Fibroblast of the conjunctiva (primary cell): ENCODE measurements around the gene TPP1.

ENCODE experiments used
- DNase-seq: peaks from one replicate; pipeline ENCODE4 v3.0.0-alpha.2; 2010; ENCODE audit warnings: low read depth

TPP1 gene

GRCh38 chr11:6619004-6619745 is at the start of gene TPP1:
Gene TPP1 (minus strand): TSS chr11:6619422. CDS start chr11:6619400, 22 bp downstream.
- peak; percentile 90 for DNase-seq

GRCh38 chr11:6667733-6668374 is 48.6 kb upstream of the TPP1 start:
- DNase-seq, result no peak

- DNase-seq, result no peak
These were observed 47.3 kb upstream of the TPP1 start for GRCh38 chr11:6666302-6667183.

- DNase-seq, result no peak
These were observed 45.3 kb upstream of the TPP1 start for GRCh38 chr11:6664551-6664950.

GRCh38 chr11:6663794-6664469 is 44.7 kb upstream of the TPP1 start:
- DNase-seq, result no peak

GRCh38 chr11:6660712-6661111 is 41.5 kb upstream of the TPP1 start:
- no peak for DNase-seq

- DNase-seq, result no peak
These were observed 39.4 kb upstream of the TPP1 start for GRCh38 chr11:6658647-6659046.

- no peak for DNase-seq
These were observed 38.1 kb upstream of the TPP1 start for GRCh38 chr11:6657346-6657745.

- DNase-seq, result no peak
These were observed 37.7 kb upstream of the TPP1 start for GRCh38 chr11:6656936-6657335.

- no peak for DNase-seq
These were observed 37.3 kb upstream of the TPP1 start for GRCh38 chr11:6656584-6656915.

- DNase-seq, result no peak
These were observed 36.8 kb upstream of the TPP1 start, which contains the start of gene DCHS1 for GRCh38 chr11:6655790-6656583. Gene DCHS1 (minus strand): TSS chr11:6655809. CDS start chr11:6641613, 14,196 bp downstream.

- DNase-seq, result no peak
These were observed 36.0 kb upstream of the TPP1 start for GRCh38 chr11:6655020-6655789.

GRCh38 chr11:6654281-6655019 is 35.2 kb upstream of the TPP1 start:
- no peak for DNase-seq

- DNase-seq, result no peak
These were observed 34.4 kb upstream of the TPP1 start for GRCh38 chr11:6653656-6654055.

- DNase-seq, result no peak
These were observed 33.9 kb upstream of the TPP1 start for GRCh38 chr11:6653097-6653496.

- no peak for DNase-seq
These were observed 33.0 kb upstream of the TPP1 start for GRCh38 chr11:6652182-6652581.

- DNase-seq, result no peak
These were observed 31.8 kb upstream of the TPP1 start for GRCh38 chr11:6650980-6651379.

- no peak for DNase-seq
These were observed 30.9 kb upstream of the TPP1 start for GRCh38 chr11:6650104-6650503.

GRCh38 chr11:6648501-6648900 is 29.3 kb upstream of the TPP1 start:
- DNase-seq, result no peak

GRCh38 chr11:6647836-6648235 is 28.6 kb upstream of the TPP1 start:
- no peak for DNase-seq
